Heart left ventricle (tissue), 16 donors: ENCODE measurements around the gene CD200R1. TPM values are rescaled to one million over a fixed set of nuclear protein-coding genes. Genes with fewer than 3 reads are reported as not detected.

Experiments used
- ATAC-seq, 4 donors: fragments of 200-7000 bp; cut with Tn5 transposase; one replicate each; pipeline ENCODE4 v1.9.1; 2020 to 2022; ENCODE audit warnings: moderate library complexity in 4 of 4, mild to moderate bottlenecking in 3 of 4, moderate number of reproducible peaks in 1 of 4
- DNase-seq, 5 donors: peaks; one replicate each; pipeline ENCODE4 v3.0.0-alpha.2; 2020
- H3K27ac ChIP-seq, 12 donors: fragments of 200-600 bp; sonication (generic) in 4 of 12; one replicate each; pipeline versions ENCODE4 v1.5.0 to v1.8.0; 2016 to 2022; ENCODE audit warnings: mild to moderate bottlenecking in 2 of 12
- H3K27me3 ChIP-seq, 9 donors: fragments of 200-600 bp; sonication (generic) in 2 of 9; one replicate each; pipeline versions ENCODE4 v1.5.1 to v1.8.0; 2016 to 2022; ENCODE audit warnings: mild to moderate bottlenecking in 3 of 9
- H3K36me3 ChIP-seq, 9 donors: fragments of 200-600 bp; sonication (generic) in 2 of 9; one replicate each; pipeline versions ENCODE4 v1.5.0 to v1.8.0; 2018 to 2022; ENCODE audit warnings: mild to moderate bottlenecking in 2 of 9
- H3K4me1 ChIP-seq, 12 donors: fragments of 200-600 bp; sonication (generic) in 4 of 12; one replicate each; pipeline versions ENCODE4 v1.5.0 to v1.8.0; 2016 to 2022; ENCODE audit warnings: mild to moderate bottlenecking in 3 of 12
- H3K4me3 ChIP-seq, 12 donors: fragments of 200-600 bp; sonication (generic) in 4 of 12; one replicate each; pipeline versions ENCODE4 v1.5.0 to v1.8.0; 2017 to 2022; ENCODE audit warnings: mild to moderate bottlenecking in 9 of 12, moderate library complexity in 4 of 12
- H3K9me3 ChIP-seq, 12 donors: fragments of 200-600 bp; sonication (generic) in 4 of 12; one replicate each; pipeline versions ENCODE4 v1.5.0 to v1.8.0; 2016 to 2022; ENCODE audit warnings: mild to moderate bottlenecking in 1 of 12
- CTCF ChIP-seq, 12 donors: fragments of 200-600 bp; sonication (generic) in 4 of 12; IDR thresholded peaks; one replicate each; pipeline versions ENCODE4 v1.5.0 to v1.8.0; 2018 to 2022; ENCODE audit warnings: antibody characterized with exemption in 12 of 12, mild to moderate bottlenecking in 5 of 12
- POLR2A ChIP-seq, 2 donors: fragments of 450-650 bp; IDR thresholded peaks; one replicate each; pipeline ENCODE4 v1.6.1; 2017; ENCODE audit warnings: antibody characterized with exemption in 2 of 2, mild to moderate bottlenecking in 2 of 2, moderate library complexity in 2 of 2
- WGBS, 4 donors: extraction: QIAGEN DNeasy Blood & Tissue Kit in 2 of 4; methylation state at CpG; one replicate each; pipeline versions ENCODE4 v1.1.5 to v1.1.7; 2013 to 2018; 5-methylcytosine and 5-hydroxymethylcytosine counted together
- intact Hi-C, 10 donors: fragments of 100-400 bp; cut with DNase I; formaldehyde crosslinking; loops; one replicate each; pipeline versions ENCODE4 v1.11.1 to v1.14.2; 2022
- polyA plus RNA-seq, 2 donors: library from polyadenylated mRNA; stranded (reverse); fragments of 200-250 nt; gene quantifications; one replicate each; pipeline ENCODE4 v1.2.3, GENCODE V29; 2013
- total RNA-seq, 9 donors: library from RNA; depleted of rRNA in 2 of 9; stranded (reverse); fragments of >200 nt in 2 of 9; fragmentation: NEBNext Ultra II Directional in 3 of 9; extraction: Animal tissue kit (Norgen Biotek cat#: 25700) in 3 of 9; gene quantifications; one replicate each; pipeline versions ENCODE4 v1.1.0 to v1.2.4, GENCODE V29; 2016 to 2023
- donor health status: ischemic (EF 13 %, LVEDD 7.1; RV severe dilation, severe dysfunction).
- donor health status: healthy with polysubstance abuse.
- donor health status: DM: no; HTN: yes; CAD: no.
- donor health status: DM: no; HTN: no; CAD: no.
- donor health status: ischemic (EF 25% LVEDD 6.9; RV normal size, moderate dysfunction).
- donor health status: ischemic (EF 25% LVEDD 5.7; RV mildly dilated, moderate dysfunction).
- donor health status: healthy.
- donor health status: DM: yes; HTN: yes; CAD: no.
- donor health status: ischemic (EF 35%, LVEDD 5.7; RV mildly dilated, moderate dysfunction).
- donor health status: nonischemic (EF 11% LVEDD 7.7; RV severe dilation, severe dysfunction).
- donor health status: DM: yes; HTN: yes; CAD: no.
- donor health status: PGD.
- donor health status: ischemic (EF 29% LVEDD 5.4; RV normal size, mild dysfunction).
- donor health status: nonischemic (EF 23%, LVEDD 6.1; RV moderate dilation, normal function).

CD200R1 gene
- total and polyA plus RNA-seq, 11 donors, result 0.08 to 4.6 (median 0.69) TPM

GRCh38 chr3:112965656-112966055 lies 9.2 kb downstream of the CD200R1 start:
- DNase-seq (no peak), ATAC-seq (no peak)
- 85 to 91% (median 90%) methylated on average over 6 of the region's 6 CpGs for WGBS, 4 donors
- H3K36me3 ChIP-seq, result no peaks in the 10 kb centered on the region
- H3K4me3 ChIP-seq, result no peak overlapping the region
- peaks cover 0 to 43% (median 0%) of the 10 kb centered on the region in 12 donors for H3K4me1 ChIP-seq
- H3K27ac ChIP-seq, result no peak overlapping the region
- no peak for TF ChIP-seq POLR2A (IDR thresholded peaks at IDR 0.05)
- no peak for TF ChIP-seq CTCF (IDR thresholded peaks at IDR 0.05)
- intact Hi-C loops, result no loop called here
- peaks cover 0 to 19% (median 0%) of the 10 kb centered on the region in 9 donors for H3K27me3 ChIP-seq
- H3K9me3 ChIP-seq, result peaks cover 0 to 12% (median 0%) of the 10 kb centered on the region in 12 donors

DNA sequence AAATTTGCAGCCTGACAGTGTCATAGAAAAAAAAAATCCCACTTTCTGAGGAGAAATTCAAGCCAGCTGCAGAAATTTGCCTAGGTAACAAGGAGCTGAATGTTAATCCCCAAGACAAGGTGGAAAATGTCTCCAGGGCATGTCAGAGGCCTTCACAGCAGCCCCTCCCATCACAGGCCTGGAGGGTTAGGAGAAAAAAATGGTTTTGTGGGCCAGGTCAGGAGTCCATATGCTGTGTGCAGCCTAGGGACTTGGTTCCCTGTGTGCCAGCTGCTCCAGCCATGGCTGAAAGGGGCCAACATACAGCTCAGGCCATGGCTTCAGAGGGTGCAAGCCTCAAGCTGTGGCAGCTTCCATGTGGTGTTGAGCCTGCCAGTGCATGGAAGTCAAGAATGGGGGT lies 11.2 kb downstream of the CD200R1 start:
- peaks cover 0 to 12% (median 0%) of the 10 kb centered on the region in 12 donors for H3K9me3 ChIP-seq
- DNase-seq (no peak), ATAC-seq (no peak)
- H3K27me3 ChIP-seq, result peaks cover 0 to 16% (median 0%) of the 10 kb centered on the region in 9 donors
- no peaks in the 10 kb centered on the region for H3K36me3 ChIP-seq
- H3K4me3 ChIP-seq, result no peak overlapping the region
- H3K4me1 ChIP-seq, result peaks cover 0 to 51% (median 0%) of the 10 kb centered on the region in 12 donors
- H3K27ac ChIP-seq, result no peak overlapping the region
- intact Hi-C loops, result no loop called here
- TF ChIP-seq CTCF (IDR thresholded peaks at IDR 0.05) (no peak), POLR2A (IDR thresholded peaks at IDR 0.05) (no peak)

DNA sequence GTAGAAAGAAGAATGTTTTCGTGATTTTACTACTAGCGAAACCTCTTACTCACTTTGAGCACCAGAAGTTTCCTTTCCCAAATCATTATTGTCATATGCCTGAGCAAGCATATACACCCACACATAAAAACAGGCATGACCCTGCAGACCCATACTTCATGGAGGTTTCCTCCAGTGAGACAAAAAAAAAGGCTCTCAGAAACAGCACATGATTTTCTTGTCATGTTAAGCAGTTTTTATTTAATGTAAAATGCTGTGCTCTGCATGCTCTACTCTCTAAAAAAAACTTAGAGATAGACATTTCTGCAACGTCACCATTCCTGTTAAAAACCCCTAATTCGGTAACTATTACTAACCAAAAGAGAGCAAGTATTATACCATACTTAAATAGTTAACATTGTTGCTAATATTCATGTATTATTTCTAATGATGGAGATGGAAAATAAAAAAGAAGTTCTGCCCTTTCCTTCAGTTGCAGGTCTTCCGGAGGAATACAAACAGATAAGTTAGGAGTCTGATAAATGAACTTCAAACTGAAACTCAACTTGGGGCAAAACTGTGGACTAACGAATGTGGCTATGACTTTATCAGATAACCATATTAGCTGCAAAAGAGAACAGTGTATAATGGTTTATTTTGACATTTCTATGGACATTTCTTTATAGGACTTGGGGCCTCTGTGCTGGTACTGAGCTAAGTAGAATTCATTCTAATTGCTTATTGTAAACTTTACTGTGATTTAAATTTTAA lies 15.9 kb downstream of the CD200R1 start:
- peaks cover 0 to 3% (median 0%) of the 10 kb centered on the region in 9 donors for H3K27me3 ChIP-seq
- H3K27ac ChIP-seq, result peak overlapping the region in 1 of 12 donors; percentile 43
- intact Hi-C loops, result no loop called here
- H3K9me3 ChIP-seq, result peaks cover 0 to 24% (median 2%) of the 10 kb centered on the region in 12 donors
- TF ChIP-seq CTCF (IDR thresholded peaks at IDR 0.05), result no peak
- no peak for TF ChIP-seq POLR2A (IDR thresholded peaks at IDR 0.05)
- peak overlapping the region in 1 of 12 donors; percentile 21 for H3K4me3 ChIP-seq
- H3K36me3 ChIP-seq, result no peaks in the 10 kb centered on the region
- 46 to 57% (median 50%) methylated on average over 6 of the region's 6 CpGs for WGBS, 4 donors
- H3K4me1 ChIP-seq, result peaks cover 0 to 20% (median 0%) of the 10 kb centered on the region in 12 donors
- no peak for ATAC-seq
- DNase-seq, result no peak

- DNase-seq, result no peak
- intact Hi-C loops, result no loop called here
- Histone ChIP-seq H3K4me3 (no peak overlapping the region), H3K27me3 (no peaks in the 10 kb centered on the region), H3K4me1 (peaks cover 0 to 20% (median 0%) of the 10 kb centered on the region in 12 donors), H3K9me3 (peaks cover 0 to 20% (median 2%) of the 10 kb centered on the region in 12 donors), H3K36me3 (no peaks in the 10 kb centered on the region), H3K27ac (no peak overlapping the region)
- TF ChIP-seq CTCF (IDR thresholded peaks at IDR 0.05) (no peak), POLR2A (IDR thresholded peaks at IDR 0.05) (no peak)
- no peak for ATAC-seq
Observed at GRCh38 chr3:112956351-112956750, 18.6 kb downstream of the CD200R1 start.
